Measurements from ENCODE around the gene TOB1. TPM values are rescaled to one million over a fixed set of nuclear protein-coding genes. Genes with fewer than 3 reads are reported as not detected.

Gene TOB1
- total and polyA plus RNA-seq, 2 experiments from 2014 or later, result 12.1 to 46.9 TPM

DNA sequence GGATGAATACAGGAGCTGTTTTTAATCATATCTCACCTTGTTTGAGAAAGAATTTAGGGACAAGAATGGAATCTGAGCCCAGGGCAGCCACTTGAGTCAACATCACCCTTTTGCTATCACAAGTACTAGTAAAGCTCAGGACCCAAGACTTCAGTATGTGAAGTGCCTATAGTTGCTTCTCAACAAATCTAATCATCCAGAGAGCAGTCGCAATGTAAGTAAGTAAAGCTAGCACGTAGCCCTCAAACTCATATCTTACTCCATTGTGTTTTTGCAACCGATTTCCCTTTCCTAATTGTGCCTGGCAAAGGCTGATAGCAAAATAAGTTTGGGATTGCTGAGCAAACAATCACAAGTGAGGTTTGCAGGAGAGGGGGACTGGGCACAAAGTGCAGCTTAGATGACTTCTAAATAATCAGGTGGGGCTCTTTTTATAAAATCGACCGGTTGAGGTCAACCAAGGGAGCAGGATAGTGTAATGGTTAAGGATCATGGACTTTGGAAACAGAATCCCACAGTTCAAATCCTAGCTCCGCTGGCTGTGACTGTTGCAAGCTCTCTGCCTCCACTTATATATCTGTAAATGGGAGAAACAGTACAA, 13.0 kb downstream of the TOB1 start:
- Mint-ChIP-seq H3K27ac (no peak overlapping the region), H3K9me3 (no peaks in the 10 kb centered on the region), H3K27me3 (ENCODE audit: insufficient read depth, low read depth, poor library complexity) (peaks cover 7% of the 10 kb centered on the region), H3K36me3 (ENCODE audit: low read depth) (no peaks in the 10 kb centered on the region), H3K4me3 (no peak overlapping the region), H3K4me1 (peaks cover 9% of the 10 kb centered on the region; the same call in 2 of the 3 replicates)
- no peak overlapping the region for H3K27ac ChIP-seq (ENCODE audit: low read depth)
- H4K20me1 ChIP-seq (replicated peaks; ENCODE audit: insufficient read depth), result no peaks in the 10 kb centered on the region
- ATAC-seq, result no peak
- no peak overlapping the region for H3K4me2 ChIP-seq
- no peak for TF ChIP-seq ZNF114 (CRISPR knock-in tag; IDR thresholded peaks at IDR 0.05)
- TF ChIP-seq, protein P1, sequence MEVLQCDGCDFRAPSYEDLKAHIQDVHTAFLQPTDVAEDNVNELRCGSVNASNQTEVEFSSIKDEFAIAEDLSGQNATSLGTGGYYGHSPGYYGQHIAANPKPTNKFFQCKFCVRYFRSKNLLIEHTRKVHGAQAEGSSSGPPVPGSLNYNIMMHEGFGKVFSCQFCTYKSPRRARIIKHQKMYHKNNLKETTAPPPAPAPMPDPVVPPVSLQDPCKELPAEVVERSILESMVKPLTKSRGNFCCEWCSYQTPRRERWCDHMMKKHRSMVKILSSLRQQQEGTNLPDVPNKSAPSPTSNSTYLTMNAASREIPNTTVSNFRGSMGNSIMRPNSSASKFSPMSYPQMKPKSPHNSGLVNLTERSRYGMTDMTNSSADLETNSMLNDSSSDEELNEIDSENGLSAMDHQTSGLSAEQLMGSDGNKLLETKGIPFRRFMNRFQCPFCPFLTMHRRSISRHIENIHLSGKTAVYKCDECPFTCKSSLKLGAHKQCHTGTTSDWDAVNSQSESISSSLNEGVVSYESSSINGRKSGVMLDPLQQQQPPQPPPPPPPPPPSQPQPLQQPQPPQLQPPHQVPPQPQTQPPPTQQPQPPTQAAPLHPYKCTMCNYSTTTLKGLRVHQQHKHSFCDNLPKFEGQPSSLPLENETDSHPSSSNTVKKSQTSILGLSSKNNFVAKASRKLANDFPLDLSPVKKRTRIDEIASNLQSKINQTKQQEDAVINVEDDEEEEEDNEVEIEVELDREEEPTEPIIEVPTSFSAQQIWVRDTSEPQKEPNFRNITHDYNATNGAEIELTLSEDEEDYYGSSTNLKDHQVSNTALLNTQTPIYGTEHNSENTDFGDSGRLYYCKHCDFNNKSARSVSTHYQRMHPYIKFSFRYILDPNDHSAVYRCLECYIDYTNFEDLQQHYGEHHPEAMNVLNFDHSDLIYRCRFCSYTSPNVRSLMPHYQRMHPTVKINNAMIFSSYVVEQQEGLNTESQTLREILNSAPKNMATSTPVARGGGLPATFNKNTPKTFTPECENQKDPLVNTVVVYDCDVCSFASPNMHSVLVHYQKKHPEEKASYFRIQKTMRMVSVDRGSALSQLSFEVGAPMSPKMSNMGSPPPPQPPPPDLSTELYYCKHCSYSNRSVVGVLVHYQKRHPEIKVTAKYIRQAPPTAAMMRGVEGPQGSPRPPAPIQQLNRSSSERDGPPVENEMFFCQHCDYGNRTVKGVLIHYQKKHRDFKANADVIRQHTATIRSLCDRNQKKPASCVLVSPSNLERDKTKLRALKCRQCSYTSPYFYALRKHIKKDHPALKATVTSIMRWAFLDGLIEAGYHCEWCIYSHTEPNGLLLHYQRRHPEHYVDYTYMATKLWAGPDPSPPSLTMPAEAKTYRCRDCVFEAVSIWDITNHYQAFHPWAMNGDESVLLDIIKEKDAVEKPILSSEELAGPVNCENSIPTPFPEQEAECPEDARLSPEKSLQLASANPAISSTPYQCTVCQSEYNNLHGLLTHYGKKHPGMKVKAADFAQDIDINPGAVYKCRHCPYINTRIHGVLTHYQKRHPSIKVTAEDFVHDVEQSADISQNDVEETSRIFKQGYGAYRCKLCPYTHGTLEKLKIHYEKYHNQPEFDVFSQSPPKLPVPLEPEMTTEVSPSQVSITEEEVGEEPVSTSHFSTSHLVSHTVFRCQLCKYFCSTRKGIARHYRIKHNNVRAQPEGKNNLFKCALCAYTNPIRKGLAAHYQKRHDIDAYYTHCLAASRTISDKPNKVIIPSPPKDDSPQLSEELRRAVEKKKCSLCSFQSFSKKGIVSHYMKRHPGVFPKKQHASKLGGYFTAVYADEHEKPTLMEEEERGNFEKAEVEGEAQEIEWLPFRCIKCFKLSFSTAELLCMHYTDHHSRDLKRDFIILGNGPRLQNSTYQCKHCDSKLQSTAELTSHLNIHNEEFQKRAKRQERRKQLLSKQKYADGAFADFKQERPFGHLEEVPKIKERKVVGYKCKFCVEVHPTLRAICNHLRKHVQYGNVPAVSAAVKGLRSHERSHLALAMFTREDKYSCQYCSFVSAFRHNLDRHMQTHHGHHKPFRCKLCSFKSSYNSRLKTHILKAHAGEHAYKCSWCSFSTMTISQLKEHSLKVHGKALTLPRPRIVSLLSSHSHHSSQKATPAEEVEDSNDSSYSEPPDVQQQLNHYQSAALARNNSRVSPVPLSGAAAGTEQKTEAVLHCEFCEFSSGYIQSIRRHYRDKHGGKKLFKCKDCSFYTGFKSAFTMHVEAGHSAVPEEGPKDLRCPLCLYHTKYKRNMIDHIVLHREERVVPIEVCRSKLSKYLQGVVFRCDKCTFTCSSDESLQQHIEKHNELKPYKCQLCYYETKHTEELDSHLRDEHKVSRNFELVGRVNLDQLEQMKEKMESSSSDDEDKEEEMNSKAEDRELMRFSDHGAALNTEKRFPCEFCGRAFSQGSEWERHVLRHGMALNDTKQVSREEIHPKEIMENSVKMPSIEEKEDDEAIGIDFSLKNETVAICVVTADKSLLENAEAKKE (CRISPR knock-in tag; IDR thresholded peaks at IDR 0.05), result no peak
- H3K36me3 ChIP-seq (ENCODE audit: insufficient read depth), result no peaks in the 10 kb centered on the region
- H2AFZ ChIP-seq, result no peak overlapping the region
- no peaks in the 10 kb centered on the region for H3K9me2 ChIP-seq (ENCODE audit: insufficient read depth)
- no peaks in the 10 kb centered on the region for H3K79me2 ChIP-seq (replicated peaks; ENCODE audit: insufficient read depth)
- H3K4me1 ChIP-seq (ENCODE audit: insufficient read depth), result no peaks in the 10 kb centered on the region
- H3K4me3 ChIP-seq, result no peak overlapping the region
- no peak for DNase-seq (ENCODE audit: low spot score)
- H3F3A ChIP-seq (replicated peaks; ENCODE audit: low read depth), result no peaks in the 10 kb centered on the region
- H3K27me3 ChIP-seq (ENCODE audit: insufficient read depth), result no peaks in the 10 kb centered on the region

DNA sequence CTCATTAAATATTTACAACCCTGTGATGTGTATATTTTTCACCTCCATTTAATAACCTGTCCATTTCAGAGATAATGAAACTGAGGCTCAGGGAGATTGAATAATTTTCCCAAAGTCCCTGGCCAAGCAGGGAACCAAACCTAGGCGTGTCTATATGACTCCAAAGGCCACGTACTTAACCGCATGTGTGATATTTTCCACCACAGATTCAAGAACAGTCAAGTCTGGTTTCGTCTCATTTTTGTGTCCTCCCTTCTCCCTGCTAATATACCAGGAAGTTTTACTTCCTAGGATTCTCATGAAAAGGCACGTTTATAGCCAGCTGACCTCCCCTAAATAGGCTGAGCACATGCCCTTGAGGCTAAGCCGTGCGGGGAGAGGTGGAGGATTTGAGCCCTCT, 15.5 kb downstream of the TOB1 start:
- Histone ChIP-seq H3K4me3 (no peak overlapping the region), H3K4me2 (no peak overlapping the region), H4K20me1 (replicated peaks; ENCODE audit: insufficient read depth) (no peaks in the 10 kb centered on the region), H3K79me2 (replicated peaks; ENCODE audit: insufficient read depth) (no peaks in the 10 kb centered on the region), H2AFZ (no peak overlapping the region), H3K36me3 (ENCODE audit: insufficient read depth) (no peaks in the 10 kb centered on the region), H3K27me3 (ENCODE audit: insufficient read depth) (no peaks in the 10 kb centered on the region), H3K4me1 (ENCODE audit: insufficient read depth) (no peaks in the 10 kb centered on the region), H3K27ac (ENCODE audit: low read depth) (no peak overlapping the region), H3K9me2 (ENCODE audit: insufficient read depth) (no peaks in the 10 kb centered on the region), H3F3A (replicated peaks; ENCODE audit: low read depth) (no peaks in the 10 kb centered on the region)
- DNase-seq (ENCODE audit: low spot score) (no peak), ATAC-seq (no peak)
- no peak overlapping the region for H3K27ac Mint-ChIP-seq
- H3K9me3 Mint-ChIP-seq, result no peaks in the 10 kb centered on the region
- H3K4me1 Mint-ChIP-seq, result peaks cover 9% of the 10 kb centered on the region; the same call in 2 of the 3 replicates
- TF ChIP-seq STAT1 (IDR thresholded peaks at IDR 0.05; ENCODE audit: unreplicated experiment) (no peak), JUNB (IDR thresholded peaks at IDR 0.05; ENCODE audit: unreplicated experiment) (no peak), CREB1 (CRISPR knock-in tag; IDR thresholded peaks at IDR 0.05; ENCODE audit: low read depth) (no peak), EZH2 (IDR thresholded peaks at IDR 0.05; ENCODE audit: low read depth, unreplicated experiment) (no peak)
- H3K36me3 Mint-ChIP-seq (ENCODE audit: low read depth), result no peaks in the 10 kb centered on the region
- H3K27me3 Mint-ChIP-seq (ENCODE audit: insufficient read depth, low read depth, poor library complexity), result peaks cover 7% of the 10 kb centered on the region
- H3K4me3 Mint-ChIP-seq, result no peak overlapping the region
